Stimulated activated CD8-positive, alpha-beta memory T cell treated with anti-CD3 and anti-CD28 coated beads, Interleukin-15, amount 100 ng/mL, for 24 hours (primary cell): Measurements from ENCODE around the gene ELAPOR1.
"Not testable (repeated sequence)": the region's sequence is repeated elsewhere in the genome, so short reads cannot be mapped to it uniquely, and the experiment has no call there.

Source experiments
- DNase-seq: peaks from one replicate; pipeline ENCODE4 v3.0.0-alpha.2; 2020; ENCODE audit warnings: low read depth

Gene ELAPOR1

DNA sequence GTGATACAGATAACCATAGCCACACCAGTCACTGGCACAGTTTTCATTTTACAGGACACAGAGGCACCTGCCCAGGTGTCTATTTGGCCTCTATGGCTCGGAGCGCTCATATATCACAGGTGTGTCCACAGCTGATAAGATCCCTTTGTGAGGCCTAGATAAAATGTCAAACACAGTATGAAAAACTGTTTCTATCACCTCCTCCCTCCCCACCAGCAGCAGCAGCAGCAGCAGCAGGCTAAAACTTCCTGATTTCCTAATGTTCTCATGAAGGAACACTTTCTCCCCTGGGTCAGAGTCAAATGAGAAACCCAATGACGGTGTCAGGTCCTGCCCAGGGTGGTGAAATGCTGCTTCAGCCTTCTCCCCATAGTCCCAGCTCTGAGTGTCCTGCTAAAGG is 24.4 kb downstream of the ELAPOR1 start:
- DNase-seq: no peak

DNA sequence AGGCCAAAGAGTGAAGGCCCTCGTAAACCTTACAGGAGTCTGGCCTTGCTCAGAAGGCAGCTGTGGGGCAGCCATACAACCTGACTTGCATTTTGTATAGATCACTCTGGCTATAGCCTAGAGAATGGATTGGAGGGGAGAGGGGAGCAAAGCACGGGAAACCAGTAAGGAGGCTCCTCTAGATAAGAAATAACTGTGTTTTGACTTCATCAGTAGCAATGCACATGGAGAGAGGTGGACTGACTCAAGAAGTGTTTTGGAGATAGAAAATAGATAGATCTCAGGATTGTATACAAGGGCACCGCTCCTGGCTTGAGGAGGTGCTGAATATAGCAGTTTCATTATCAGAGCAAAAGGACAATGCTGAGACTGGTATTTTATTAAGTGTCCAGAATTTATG is 26.5 kb downstream of the ELAPOR1 start:
- DNase-seq: no peak

DNA sequence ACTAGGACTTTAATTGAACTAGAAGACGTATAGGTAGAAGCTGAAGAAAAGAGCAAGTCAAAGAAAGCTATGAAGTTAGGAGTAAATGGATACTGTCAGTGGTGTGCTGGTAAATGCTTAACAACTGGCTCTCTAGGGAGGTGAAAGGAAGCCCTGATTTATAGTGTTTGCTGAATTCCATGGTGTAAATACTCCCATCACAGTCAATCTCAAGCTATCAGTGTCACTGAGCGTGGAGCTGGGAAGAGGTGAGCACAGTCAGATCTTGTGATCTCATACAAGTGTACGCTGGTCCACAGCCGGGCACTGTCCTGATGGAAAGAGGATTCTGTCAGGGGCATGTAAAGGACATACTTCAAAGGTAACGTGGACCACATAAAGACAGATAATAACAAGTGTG is 28.3 kb downstream of the ELAPOR1 start:
- no peak for DNase-seq

DNA sequence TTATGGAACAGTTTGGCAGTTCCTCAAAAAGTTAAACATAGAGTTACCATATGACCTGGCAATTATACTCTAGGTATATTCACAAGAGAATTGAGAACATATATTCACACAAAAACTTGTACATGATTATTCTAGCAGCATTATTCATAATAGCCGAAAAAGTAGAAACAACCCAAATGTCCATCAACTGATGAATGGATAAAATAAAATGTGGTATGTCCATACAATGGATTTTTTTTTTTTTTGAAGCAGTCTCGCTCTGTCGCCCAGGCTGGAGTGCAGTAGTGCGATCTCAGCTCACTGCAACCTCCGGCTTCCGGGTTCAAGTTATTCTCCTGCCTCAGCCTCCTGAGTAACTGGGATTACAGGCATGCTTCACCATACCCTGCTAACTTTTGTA is 28.8 kb downstream of the ELAPOR1 start:
- not testable (repeated sequence) for DNase-seq

DNA sequence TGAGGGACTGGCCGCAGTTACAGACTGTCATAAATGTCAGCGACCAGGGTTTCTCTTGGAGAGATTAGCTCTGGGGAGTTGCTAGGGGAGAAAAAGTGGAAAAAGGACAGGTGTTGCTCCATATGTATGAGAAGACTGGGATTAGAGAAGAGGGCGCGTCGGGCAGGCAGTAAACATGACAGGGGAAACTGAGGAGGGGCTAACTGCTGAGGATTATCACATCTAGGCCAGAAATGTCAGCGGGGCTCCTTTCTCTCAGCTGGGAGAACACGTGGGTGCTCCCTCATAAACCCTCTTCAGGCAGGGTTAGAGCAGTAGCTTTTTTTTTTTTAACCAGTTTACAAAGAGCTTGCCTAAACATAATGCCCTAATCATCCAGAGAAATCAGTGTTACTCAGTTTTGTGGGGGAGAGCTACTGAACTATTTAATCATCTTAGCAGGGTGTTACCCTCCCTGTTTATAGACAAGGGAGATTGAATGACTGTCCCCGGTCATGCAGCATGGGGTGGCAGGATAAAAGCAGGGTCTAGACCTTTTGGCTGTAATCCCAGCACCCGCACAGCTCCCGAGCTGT is 35.2 kb downstream of the ELAPOR1 start:
- no peak for DNase-seq

DNA sequence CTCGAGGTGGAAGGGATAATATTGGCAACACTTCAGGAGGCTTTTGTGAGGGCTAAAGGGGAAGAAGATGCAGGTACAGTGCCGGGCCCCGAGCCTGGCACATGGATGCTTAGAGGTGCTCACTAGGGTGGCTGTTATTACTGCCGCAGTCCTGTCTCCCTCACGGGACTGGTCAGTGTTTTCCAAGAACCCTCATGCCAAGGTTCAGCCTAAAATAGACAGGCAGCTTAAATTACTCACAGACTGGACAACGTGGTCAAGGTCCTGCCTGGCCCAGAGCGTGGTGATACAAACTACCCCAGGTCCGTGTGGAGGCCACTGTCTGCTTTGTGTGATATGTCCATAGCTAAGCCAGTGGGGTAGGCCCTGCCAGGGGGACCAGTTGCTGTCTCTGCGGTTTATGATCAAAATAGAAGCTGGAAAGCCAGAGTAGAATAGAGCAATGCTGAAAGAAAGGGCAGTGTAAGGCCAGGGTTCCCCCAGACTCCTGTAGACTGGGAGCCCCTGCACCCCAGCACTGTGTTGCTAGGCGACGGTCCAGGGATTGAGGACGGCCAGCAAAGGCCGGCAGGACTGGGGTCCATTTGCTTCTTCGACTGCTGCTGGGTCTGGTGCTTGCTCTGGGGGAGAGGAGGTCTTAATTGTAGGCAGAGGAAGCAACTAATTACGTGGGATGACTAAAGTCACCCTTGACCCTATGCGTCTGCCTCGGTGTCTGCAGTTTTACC is 36.1 kb downstream of the ELAPOR1 start:
- DNase-seq: no peak

DNA sequence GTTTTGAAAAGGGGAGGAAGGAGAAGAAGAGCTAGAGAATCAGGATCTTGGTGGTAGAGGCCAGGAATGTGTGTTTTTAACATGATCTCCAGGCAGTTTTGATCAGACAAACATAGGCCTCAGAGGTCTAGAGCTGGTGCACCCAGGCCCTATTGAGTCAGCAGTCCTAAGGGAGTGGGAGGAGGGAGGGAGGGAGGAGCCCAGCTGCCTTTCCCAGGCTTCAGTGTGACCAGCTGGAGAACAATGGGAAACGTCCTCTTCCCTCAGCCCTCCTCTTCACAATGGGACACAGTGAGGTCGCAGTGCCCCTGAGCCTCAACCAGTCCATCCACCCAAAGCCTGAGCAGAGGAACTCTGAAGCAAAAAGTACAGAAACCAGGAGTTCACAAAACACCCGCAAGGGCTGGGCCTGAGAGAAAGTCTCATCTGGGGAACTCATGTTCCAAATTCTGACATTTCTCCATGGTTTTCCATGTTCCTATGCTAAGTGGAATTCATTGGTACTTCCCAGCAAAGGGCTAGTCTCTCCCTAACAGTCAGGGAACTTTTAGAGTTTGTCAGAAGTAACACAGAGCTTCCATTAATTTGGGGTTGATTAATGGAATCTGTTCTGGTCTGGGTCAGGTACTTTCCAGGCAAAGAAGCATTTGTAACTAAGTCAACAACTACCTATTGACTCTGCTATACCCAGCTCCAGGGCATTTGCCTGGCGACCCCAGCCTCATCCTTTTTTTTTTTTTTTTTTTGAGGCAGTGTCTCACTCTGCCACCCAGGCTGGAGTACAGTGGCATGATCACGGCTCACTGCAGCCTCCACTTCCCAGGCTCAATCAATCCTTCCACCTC is 37.5 kb downstream of the ELAPOR1 start:
- no peak for DNase-seq

DNA sequence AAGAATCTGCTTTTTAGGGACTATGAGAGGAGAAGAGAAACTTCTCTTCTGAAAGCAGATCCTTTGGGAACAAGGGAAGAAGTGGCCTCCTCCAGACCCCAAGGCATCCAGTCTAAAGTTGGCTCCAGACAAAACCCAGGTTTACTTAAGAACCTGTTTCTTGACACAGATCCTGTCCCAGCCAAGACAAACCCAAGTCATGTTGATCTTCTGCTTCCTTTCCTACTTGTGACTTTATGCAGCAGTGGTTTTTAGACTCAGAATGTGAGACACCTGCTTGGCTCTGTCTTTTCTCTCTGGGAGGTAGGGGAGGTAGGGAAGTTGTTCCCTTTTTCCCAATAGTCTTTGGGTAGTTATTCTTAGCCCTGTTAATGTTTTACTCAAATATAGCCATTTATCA is 38.3 kb downstream of the ELAPOR1 start:
- no peak for DNase-seq

DNA sequence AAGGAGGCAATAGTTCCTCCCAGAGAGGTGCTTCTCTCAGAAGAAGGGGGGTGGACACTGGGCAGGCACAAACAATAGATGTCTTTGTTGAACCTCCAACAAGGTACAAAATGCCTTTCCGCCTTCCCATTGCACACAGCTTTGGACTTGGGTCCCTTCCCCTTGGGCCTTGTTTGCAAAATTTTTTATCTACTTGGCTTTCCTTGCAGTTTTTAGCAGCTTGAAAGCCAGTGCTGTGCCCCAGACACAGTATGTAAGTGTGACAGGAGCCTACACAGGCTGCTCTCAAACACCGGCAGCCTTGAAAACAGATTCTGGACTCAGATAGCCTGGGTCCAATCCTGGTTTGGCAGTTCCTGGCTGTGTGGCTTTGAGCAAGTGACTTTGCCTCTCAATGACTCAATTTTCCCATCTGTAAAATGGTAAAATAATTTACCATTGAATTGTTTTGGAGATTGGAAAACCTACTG is 43.0 kb downstream of the ELAPOR1 start:
- DNase-seq: no peak

DNA sequence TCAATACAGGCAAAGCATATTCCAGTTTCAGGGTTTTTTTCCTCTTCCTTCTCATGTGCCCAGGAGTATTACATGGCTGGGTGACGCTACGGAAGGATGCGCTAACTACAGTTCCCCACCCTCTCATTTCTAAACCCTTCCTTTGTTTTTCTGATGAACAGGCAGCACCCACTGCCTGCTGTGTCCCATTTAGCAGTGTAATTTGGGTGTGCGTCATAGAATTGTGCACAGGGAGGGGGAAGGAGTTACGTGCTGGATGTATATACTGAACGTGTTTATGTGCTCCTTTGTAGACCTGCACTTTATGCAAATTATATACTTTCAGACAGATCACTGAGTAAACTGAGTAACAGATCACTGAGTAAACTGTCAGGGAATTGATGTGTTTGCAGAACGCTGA is 44.5 kb downstream of the ELAPOR1 start:
- DNase-seq: no peak

DNA sequence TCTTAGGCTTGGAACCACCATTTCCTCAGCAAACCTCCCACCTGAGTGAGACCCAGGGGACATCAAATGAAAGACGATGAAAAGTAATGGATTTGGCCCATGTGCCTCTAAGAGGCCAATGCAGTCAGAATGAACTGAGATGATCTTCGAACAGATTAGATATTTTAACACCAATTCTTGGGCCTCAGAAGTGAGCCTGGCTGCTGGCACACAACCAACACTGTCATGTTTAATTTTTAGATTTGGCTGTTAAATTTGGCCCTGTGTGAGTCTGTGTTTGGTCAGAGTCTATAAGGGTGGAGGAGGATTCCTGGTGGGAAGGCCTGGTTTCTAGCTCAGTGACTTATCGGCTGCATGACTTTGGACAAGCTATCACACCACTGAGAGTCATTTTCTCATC is 45.4 kb downstream of the ELAPOR1 start:
- no peak for DNase-seq

DNA sequence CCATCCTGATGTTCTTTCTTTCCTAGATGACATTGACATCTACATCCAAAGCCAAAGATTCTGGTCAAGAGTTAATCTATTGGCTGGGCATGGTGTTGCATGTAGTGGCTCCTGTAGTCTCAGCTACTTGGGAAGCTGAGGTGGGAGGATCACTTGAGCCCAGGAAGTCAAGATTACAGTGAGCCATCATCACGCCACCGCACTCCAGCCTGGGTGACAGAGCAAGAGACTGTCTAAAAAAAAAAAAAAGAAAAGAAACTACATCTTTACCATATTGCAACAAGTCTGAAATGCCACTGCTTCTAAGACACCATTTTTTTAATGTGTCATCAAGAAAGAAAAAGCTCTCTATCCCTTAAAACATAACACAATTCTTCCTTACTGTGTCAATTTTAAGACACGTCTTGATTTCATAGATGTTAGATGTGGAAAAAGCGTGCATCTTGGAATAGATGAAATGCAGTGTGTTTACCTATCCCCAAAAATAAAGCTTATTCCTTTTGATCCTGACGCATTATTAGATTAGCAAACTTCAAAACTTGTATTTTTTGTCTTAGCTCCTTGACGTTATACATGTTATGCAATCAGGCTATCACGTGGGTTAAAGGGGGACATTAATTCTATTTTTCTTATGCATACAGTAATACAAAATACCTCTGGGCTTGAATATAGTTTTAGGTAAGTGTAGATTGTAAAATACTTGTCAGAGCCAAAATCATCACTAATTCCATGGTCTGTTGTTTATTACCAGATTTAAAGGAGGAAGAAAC is 46.3 kb downstream of the ELAPOR1 start:
- no peak for DNase-seq

DNA sequence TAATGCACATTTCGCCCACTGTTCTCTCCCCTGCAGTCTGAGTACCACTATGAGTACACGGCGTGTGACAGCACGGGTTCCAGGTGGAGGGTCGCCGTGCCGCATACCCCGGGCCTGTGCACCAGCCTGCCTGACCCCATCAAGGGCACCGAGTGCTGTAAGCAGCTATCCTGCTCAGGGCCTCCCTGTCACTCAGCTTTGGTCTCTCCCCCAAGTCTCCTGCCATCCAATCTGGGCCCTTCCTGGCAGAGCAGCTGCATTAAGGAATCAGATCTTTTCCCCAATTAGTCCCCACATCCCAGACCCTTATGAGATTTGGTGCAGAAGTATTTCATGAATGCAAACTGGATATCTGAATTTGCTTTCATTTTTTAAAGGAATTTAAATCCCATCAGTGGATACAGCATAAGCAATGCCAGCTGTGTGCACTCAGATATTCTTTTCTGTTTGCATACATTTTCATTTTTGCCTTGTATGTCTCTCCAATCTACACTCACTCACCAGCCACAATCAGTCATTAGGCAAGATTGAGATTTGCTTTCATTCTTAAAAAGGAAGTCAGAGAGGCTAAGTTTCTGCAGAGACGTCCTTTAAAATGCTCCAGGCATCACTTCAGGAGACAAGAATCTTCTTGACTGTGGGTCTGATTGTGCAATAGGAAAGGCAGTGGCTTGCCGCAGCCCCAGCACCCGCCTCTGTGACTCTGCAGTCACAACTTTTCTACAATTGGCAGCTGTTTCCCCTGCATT is 48.1 kb downstream of the ELAPOR1 start:
- no peak for DNase-seq

DNA sequence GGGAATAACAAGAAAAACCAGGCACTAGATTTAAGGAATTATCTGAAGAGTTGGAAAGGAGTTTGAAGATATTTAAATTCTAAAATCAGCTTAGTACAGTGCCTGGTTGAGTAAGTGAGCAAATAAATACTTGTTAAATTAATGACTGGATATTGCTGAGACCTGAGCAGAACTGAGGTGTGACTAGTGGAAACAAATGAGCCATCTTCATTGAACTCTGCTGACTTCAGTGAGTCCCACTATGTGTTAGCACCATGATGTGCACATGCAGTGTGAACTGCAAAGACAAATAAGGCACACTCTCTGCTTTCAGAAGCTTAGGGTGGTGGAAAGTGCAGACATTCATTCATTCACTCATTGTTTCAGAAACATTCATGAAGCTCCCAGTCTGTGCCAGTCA is 48.7 kb downstream of the ELAPOR1 start:
- no peak for DNase-seq

DNA sequence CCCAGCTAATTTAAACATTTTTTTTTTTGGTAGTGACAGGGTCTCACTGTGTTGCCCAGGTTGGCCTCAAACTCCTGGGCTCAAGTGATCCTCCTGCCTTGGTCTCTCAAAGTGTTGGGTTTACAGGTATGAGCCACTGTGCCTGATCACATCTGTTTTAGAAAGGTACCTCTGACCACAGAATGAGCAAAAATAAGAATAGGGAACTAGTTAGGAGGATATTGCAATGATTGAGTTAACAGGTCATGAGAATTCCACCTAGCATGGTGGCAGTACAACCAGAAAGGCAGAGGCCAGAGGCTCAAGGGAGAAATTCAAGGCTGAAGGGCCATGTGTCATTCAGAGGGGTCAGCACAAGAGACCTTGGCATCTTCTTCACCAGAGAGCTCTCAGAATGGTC is 49.6 kb downstream of the ELAPOR1 start:
- no peak for DNase-seq
